ENCODE measurements around the gene SPATA19.

Gene SPATA19

DNA sequence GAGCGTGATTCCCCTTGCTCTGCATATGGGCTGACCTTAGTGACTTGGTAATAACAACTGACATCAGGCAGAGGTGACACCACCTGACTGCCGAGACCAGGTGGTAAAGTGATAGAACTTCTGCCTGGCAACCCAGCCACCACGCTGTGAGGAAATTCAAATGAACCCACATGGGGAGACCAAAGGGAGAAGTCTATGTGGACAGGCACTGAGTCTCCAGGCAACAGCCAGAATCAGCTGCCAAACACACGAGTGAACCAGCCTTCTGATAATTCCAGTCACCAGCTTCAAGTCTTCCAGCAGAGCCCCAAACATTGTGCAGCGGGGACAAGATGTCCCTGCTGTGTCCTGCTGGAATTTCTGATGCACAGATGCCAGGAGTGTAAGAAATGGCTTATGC, 29.7 kb downstream of the SPATA19 start:
- TF ChIP-seq TAF1 (IDR thresholded peaks at IDR 0.05; ENCODE audit: borderline replicate concordance, insufficient read depth, low read length), result no peak
- no peak for TF ChIP-seq FOXP2 (optimal IDR thresholded peaks at IDR 0.05; ENCODE audit: borderline replicate concordance, extremely low read depth, extremely low read length, insufficient read depth)
- TF ChIP-seq POLR2AphosphoS5 (IDR thresholded peaks at IDR 0.05; ENCODE audit: low read depth, low read length), result no peak
- no peak for TF ChIP-seq SIN3A (IDR thresholded peaks at IDR 0.05; ENCODE audit: borderline replicate concordance, insufficient read depth, low read length)
- TF ChIP-seq, protein P1, sequence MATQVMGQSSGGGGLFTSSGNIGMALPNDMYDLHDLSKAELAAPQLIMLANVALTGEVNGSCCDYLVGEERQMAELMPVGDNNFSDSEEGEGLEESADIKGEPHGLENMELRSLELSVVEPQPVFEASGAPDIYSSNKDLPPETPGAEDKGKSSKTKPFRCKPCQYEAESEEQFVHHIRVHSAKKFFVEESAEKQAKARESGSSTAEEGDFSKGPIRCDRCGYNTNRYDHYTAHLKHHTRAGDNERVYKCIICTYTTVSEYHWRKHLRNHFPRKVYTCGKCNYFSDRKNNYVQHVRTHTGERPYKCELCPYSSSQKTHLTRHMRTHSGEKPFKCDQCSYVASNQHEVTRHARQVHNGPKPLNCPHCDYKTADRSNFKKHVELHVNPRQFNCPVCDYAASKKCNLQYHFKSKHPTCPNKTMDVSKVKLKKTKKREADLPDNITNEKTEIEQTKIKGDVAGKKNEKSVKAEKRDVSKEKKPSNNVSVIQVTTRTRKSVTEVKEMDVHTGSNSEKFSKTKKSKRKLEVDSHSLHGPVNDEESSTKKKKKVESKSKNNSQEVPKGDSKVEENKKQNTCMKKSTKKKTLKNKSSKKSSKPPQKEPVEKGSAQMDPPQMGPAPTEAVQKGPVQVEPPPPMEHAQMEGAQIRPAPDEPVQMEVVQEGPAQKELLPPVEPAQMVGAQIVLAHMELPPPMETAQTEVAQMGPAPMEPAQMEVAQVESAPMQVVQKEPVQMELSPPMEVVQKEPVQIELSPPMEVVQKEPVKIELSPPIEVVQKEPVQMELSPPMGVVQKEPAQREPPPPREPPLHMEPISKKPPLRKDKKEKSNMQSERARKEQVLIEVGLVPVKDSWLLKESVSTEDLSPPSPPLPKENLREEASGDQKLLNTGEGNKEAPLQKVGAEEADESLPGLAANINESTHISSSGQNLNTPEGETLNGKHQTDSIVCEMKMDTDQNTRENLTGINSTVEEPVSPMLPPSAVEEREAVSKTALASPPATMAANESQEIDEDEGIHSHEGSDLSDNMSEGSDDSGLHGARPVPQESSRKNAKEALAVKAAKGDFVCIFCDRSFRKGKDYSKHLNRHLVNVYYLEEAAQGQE (IDR thresholded peaks at IDR 0.05; ENCODE audit: insufficient read depth in 1 of 2, low read depth in 2 of 2, low read length in 2 of 2), result no peak

DNA sequence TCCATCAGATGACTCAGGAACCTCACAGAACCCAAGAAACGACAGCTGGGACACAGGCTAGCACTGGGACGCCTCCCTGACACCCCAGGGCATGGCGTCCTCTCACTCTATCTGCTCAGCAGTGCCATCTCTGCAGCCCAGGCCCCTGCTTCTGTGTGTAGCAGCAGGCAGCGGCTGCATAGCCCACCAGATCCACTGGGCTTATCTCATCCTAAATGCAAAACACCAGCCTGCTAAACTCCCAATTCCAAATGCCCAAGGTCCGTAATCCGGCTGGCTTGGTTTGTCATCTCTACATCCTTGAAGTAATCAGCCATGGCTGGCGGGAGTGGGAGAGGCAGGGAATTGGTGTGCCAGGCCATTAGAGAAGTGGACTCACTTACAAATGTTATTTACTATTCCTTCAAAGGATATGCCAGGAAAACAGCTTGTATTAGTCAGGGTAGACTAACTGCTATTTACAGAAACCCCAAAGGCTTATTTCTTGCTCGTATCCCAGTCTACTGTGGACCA, 30.7 kb downstream of the SPATA19 start:
- TF ChIP-seq FOXP2 (optimal IDR thresholded peaks at IDR 0.05; ENCODE audit: borderline replicate concordance, extremely low read depth, extremely low read length, insufficient read depth), result no peak
- no peak for TF ChIP-seq TAF1 (IDR thresholded peaks at IDR 0.05; ENCODE audit: borderline replicate concordance, insufficient read depth, low read length)
- TF ChIP-seq, protein P1 (IDR thresholded peaks at IDR 0.05; ENCODE audit: insufficient read depth in 1 of 2, low read depth in 2 of 2, low read length in 2 of 2), result no peak
- TF ChIP-seq POLR2AphosphoS5 (IDR thresholded peaks at IDR 0.05; ENCODE audit: low read depth, low read length), result no peak
- TF ChIP-seq SIN3A (IDR thresholded peaks at IDR 0.05; ENCODE audit: borderline replicate concordance, insufficient read depth, low read length), result no peak

DNA sequence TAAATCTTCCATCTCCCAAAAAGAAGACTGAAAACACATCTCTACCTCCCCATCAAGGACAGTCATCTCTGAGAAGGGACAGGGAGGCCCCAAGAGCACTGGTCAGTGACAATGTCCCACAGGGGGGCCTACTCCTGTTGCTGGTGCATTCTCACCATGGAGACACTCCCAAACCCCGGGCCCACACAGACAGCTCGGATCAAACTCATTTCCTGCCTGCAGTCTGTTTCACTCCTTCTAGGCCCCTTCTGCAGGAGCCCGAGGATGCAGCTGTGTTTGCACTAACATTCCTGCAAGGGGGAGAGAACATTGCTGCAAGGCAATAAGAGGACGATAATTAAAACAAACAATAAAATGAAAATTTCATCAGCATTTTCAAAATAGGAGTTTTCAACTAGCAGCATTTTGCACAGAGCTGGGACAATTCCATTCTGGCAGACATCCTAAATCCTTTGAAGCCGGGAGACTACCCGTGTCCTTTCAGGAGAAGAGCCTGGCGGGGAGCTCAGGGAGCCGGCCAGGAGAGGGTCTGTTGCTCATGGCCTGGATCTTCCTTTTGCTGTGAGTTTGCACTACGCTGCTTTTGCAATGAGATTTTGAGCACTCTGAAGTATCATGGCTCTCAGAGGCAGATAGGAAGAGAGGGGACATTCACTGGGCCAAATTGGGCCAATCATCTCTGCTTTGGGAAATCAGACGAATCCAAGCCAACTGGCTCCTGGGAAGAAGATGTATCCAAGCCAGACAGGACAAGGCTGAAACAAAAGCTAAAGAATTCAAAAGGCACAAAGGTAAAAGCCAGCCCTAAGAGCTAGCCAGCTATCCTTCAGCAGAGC, 33.2 kb downstream of the SPATA19 start:
- TF ChIP-seq, protein P1 (IDR thresholded peaks at IDR 0.05; ENCODE audit: insufficient read depth in 1 of 2, low read depth in 2 of 2, low read length in 2 of 2), result no peak
- TF ChIP-seq SIN3A (IDR thresholded peaks at IDR 0.05; ENCODE audit: borderline replicate concordance, insufficient read depth, low read length) (peak; percentile 41; the same call in 1 of the 2 replicates), FOXP2 (optimal IDR thresholded peaks at IDR 0.05; ENCODE audit: borderline replicate concordance, extremely low read depth, extremely low read length, insufficient read depth) (no peak), TAF1 (IDR thresholded peaks at IDR 0.05; ENCODE audit: borderline replicate concordance, insufficient read depth, low read length) (no peak)

DNA sequence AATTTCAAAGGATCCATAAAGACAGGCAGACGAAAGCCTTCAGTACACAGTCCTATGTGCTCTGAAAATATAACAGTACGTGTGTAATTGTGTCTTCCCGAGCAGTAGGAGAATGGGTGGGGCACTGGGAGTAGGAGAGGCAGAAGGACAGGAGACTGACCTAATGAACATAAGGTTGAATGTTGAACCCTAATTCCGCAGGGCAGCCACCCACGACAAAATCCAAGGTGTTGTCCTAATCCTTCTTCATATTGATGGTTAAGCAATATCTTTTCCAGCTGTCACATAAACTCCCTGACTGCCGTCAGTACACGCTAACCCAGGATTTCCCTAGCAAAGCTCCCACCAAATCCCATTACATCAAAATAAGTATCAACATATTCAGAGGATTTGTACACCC, 34.5 kb downstream of the SPATA19 start:
- TF ChIP-seq POLR2AphosphoS5 (IDR thresholded peaks at IDR 0.05; ENCODE audit: low read depth, low read length) (no peak), TAF1 (IDR thresholded peaks at IDR 0.05; ENCODE audit: borderline replicate concordance, insufficient read depth, low read length) (no peak)

DNA sequence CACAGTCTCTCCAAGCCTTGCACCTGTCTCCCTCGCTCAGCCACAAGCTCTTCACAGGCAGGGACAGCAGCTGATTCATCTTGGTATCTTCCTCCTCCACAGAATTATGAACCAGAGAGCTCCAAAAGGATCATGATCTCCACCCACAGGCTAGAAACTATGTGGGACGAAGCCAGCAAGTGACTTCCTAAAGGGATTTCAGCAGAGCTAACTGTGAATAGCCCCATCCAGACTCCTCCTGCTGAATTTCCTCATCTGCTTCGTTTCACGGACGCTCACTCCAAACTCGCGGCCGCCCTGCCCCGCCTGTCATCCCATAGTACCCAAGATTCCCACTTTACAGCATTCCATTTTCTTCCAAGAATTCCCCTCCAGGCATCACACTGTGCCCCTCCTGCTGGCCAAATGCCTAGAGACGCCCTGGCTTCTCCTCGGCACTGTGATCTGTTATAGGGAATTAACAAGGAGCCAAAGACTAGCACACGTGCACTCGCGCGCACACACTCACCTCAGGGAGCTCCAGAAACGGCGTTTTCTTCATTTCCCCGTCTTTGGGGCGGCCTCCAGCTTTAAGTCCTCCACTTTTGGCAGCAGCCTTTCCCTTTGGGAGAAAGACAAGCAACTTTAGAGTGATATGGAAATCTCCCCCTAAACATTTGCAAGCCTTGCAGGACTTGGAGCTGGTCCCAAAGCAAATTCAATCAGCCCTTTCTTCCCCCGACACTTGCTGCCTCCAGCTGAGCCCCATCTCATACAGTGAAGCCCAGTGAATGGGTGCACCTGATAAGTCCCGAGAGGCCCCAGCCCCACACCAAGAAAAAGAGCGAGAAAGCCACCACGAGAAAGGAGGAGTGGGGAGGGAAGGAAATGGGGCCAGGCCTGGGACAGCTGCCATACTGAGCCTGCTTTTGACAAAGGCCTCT, 35.5 kb downstream of the SPATA19 start:
- TF ChIP-seq POLR2AphosphoS5 (IDR thresholded peaks at IDR 0.05; ENCODE audit: low read depth, low read length), result no peak
- TF ChIP-seq SIN3A (IDR thresholded peaks at IDR 0.05; ENCODE audit: borderline replicate concordance, insufficient read depth, low read length), result no peak
- TF ChIP-seq FOXP2 (optimal IDR thresholded peaks at IDR 0.05; ENCODE audit: borderline replicate concordance, extremely low read depth, extremely low read length, insufficient read depth), result no peak
- TF ChIP-seq, protein P1 (IDR thresholded peaks at IDR 0.05; ENCODE audit: insufficient read depth in 1 of 2, low read depth in 2 of 2, low read length in 2 of 2), result no peak
- TF ChIP-seq TAF1 (IDR thresholded peaks at IDR 0.05; ENCODE audit: borderline replicate concordance, insufficient read depth, low read length), result no peak

Data from PFSK-1 (cell line).